ENCODE data around the gene MRPL28.
"Not testable (repeated sequence)": the region's sequence is repeated elsewhere in the genome, so short reads cannot be mapped to it uniquely, and the experiment has no call there.

MRPL28 gene

GRCh38 chr16:337975-338575 lies 32.3 kb downstream of the MRPL28 start:
- Histone ChIP-seq H3K4me1 (ENCODE audit: control insufficient read depth, insufficient read depth, low read length) (peaks cover 11% of the 10 kb centered on the region), H3K4me2 (ENCODE audit: low read length) (peak overlapping the region; percentile 39), H3K4me3 (ENCODE audit: low read length) (no peak overlapping the region), H3K9ac (ENCODE audit: low read depth, low read length) (no peak overlapping the region), H3K27me3 (ENCODE audit: control insufficient read depth, insufficient read depth, low read length) (no peaks in the 10 kb centered on the region), H3K9me3 (replicated peaks; ENCODE audit: low read length) (no peaks in the 10 kb centered on the region), H3K36me3 (ENCODE audit: insufficient read depth, low read length) (no peaks in the 10 kb centered on the region)

GRCh38 chr16:337437-337836 lies 32.9 kb downstream of the MRPL28 start:
- H3K4me1 ChIP-seq (ENCODE audit: control insufficient read depth, insufficient read depth, low read length), result peaks cover 11% of the 10 kb centered on the region
- H3K4me2 ChIP-seq (ENCODE audit: low read length), result peak overlapping the region; percentile 3
- no peak overlapping the region for H3K9ac ChIP-seq (ENCODE audit: low read depth, low read length)
- no peaks in the 10 kb centered on the region for H3K9me3 ChIP-seq (replicated peaks; ENCODE audit: low read length)
- H3K27me3 ChIP-seq (ENCODE audit: control insufficient read depth, insufficient read depth, low read length), result no peaks in the 10 kb centered on the region
- no peaks in the 10 kb centered on the region for H3K36me3 ChIP-seq (ENCODE audit: insufficient read depth, low read length)
- H3K4me3 ChIP-seq (ENCODE audit: low read length), result no peak overlapping the region

GRCh38 chr16:336269-336668 lies 34.1 kb downstream of the MRPL28 start:
- H3K9ac ChIP-seq (ENCODE audit: low read depth, low read length), result no peak overlapping the region
- peaks cover 11% of the 10 kb centered on the region for H3K4me1 ChIP-seq (ENCODE audit: control insufficient read depth, insufficient read depth, low read length)
- no peaks in the 10 kb centered on the region for H3K36me3 ChIP-seq (ENCODE audit: insufficient read depth, low read length)
- H3K27me3 ChIP-seq (ENCODE audit: control insufficient read depth, insufficient read depth, low read length), result no peaks in the 10 kb centered on the region
- no peak overlapping the region for H3K4me2 ChIP-seq (ENCODE audit: low read length)
- H3K9me3 ChIP-seq (replicated peaks; ENCODE audit: low read length), result no peaks in the 10 kb centered on the region
- H3K4me3 ChIP-seq (ENCODE audit: low read length), result no peak overlapping the region

- not testable (repeated sequence) for H3K4me3 ChIP-seq (ENCODE audit: low read length); H3K27me3 ChIP-seq (ENCODE audit: control insufficient read depth, insufficient read depth, low read length); H3K9ac ChIP-seq (ENCODE audit: low read depth, low read length); H3K9me3 ChIP-seq (replicated peaks; ENCODE audit: low read length); H3K4me2 ChIP-seq (ENCODE audit: low read length); H3K36me3 ChIP-seq (ENCODE audit: insufficient read depth, low read length)
- H3K4me1 ChIP-seq (ENCODE audit: control insufficient read depth, insufficient read depth, low read length), result peaks cover 11% of the 10 kb centered on the region
These were observed 35.3 kb downstream of the MRPL28 start for GRCh38 chr16:334861-335632.

- not testable (repeated sequence) for H3K27me3 ChIP-seq (ENCODE audit: control insufficient read depth, insufficient read depth, low read length); H3K9ac ChIP-seq (ENCODE audit: low read depth, low read length); H3K9me3 ChIP-seq (replicated peaks; ENCODE audit: low read length); H3K36me3 ChIP-seq (ENCODE audit: insufficient read depth, low read length); H3K4me3 ChIP-seq (ENCODE audit: low read length); H3K4me2 ChIP-seq (ENCODE audit: low read length)
- H3K4me1 ChIP-seq (ENCODE audit: control insufficient read depth, insufficient read depth, low read length), result peaks cover 11% of the 10 kb centered on the region
These were observed 36.0 kb downstream of the MRPL28 start for GRCh38 chr16:334164-334832.

GRCh38 chr16:333406-334094 lies 36.8 kb downstream of the MRPL28 start:
- no peaks in the 10 kb centered on the region for H3K27me3 ChIP-seq (ENCODE audit: control insufficient read depth, insufficient read depth, low read length)
- no peak overlapping the region for H3K4me2 ChIP-seq (ENCODE audit: low read length)
- no peaks in the 10 kb centered on the region for H3K9me3 ChIP-seq (replicated peaks; ENCODE audit: low read length)
- no peak overlapping the region for H3K4me3 ChIP-seq (ENCODE audit: low read length)
- H3K36me3 ChIP-seq (ENCODE audit: insufficient read depth, low read length), result no peaks in the 10 kb centered on the region
- peaks cover 11% of the 10 kb centered on the region for H3K4me1 ChIP-seq (ENCODE audit: control insufficient read depth, insufficient read depth, low read length)
- no peak overlapping the region for H3K9ac ChIP-seq (ENCODE audit: low read depth, low read length)

- not testable (repeated sequence) for H3K36me3 ChIP-seq (ENCODE audit: insufficient read depth, low read length); H3K4me3 ChIP-seq (ENCODE audit: low read length); H3K9ac ChIP-seq (ENCODE audit: low read depth, low read length); H3K27me3 ChIP-seq (ENCODE audit: control insufficient read depth, insufficient read depth, low read length); H3K9me3 ChIP-seq (replicated peaks; ENCODE audit: low read length); H3K4me2 ChIP-seq (ENCODE audit: low read length)
- peaks cover 13% of the 10 kb centered on the region for H3K4me1 ChIP-seq (ENCODE audit: control insufficient read depth, insufficient read depth, low read length)
These were observed 39.0 kb downstream of the MRPL28 start for GRCh38 chr16:331181-331814.

GRCh38 chr16:330741-331140 lies 39.6 kb downstream of the MRPL28 start:
- Histone ChIP-seq H3K36me3 (ENCODE audit: insufficient read depth, low read length) (no peaks in the 10 kb centered on the region), H3K4me2 (ENCODE audit: low read length) (no peak overlapping the region), H3K4me1 (ENCODE audit: control insufficient read depth, insufficient read depth, low read length) (peaks cover 13% of the 10 kb centered on the region), H3K9ac (ENCODE audit: low read depth, low read length) (no peak overlapping the region), H3K27me3 (ENCODE audit: control insufficient read depth, insufficient read depth, low read length) (no peaks in the 10 kb centered on the region), H3K4me3 (ENCODE audit: low read length) (no peak overlapping the region), H3K9me3 (replicated peaks; ENCODE audit: low read length) (no peaks in the 10 kb centered on the region)

- Histone ChIP-seq H3K9ac (ENCODE audit: low read depth, low read length) (no peak overlapping the region), H3K4me1 (ENCODE audit: control insufficient read depth, insufficient read depth, low read length) (peaks cover 13% of the 10 kb centered on the region), H3K27me3 (ENCODE audit: control insufficient read depth, insufficient read depth, low read length) (no peaks in the 10 kb centered on the region), H3K9me3 (replicated peaks; ENCODE audit: low read length) (no peaks in the 10 kb centered on the region), H3K36me3 (ENCODE audit: insufficient read depth, low read length) (no peaks in the 10 kb centered on the region), H3K4me2 (ENCODE audit: low read length) (no peak overlapping the region), H3K4me3 (ENCODE audit: low read length) (no peak overlapping the region)
These were observed 44.8 kb downstream of the MRPL28 start for GRCh38 chr16:325375-326145.

GRCh38 chr16:324451-325334 lies 45.6 kb downstream of the MRPL28 start:
- Histone ChIP-seq H3K4me2 (ENCODE audit: low read length) (no peak overlapping the region), H3K27me3 (ENCODE audit: control insufficient read depth, insufficient read depth, low read length) (no peaks in the 10 kb centered on the region), H3K4me1 (ENCODE audit: control insufficient read depth, insufficient read depth, low read length) (peaks cover 13% of the 10 kb centered on the region), H3K9me3 (replicated peaks; ENCODE audit: low read length) (no peaks in the 10 kb centered on the region), H3K36me3 (ENCODE audit: insufficient read depth, low read length) (no peaks in the 10 kb centered on the region), H3K9ac (ENCODE audit: low read depth, low read length) (no peak overlapping the region), H3K4me3 (ENCODE audit: low read length) (no peak overlapping the region)

Data from skeletal muscle satellite cell (primary cell).